Activated CD4-positive, alpha-beta memory T cell treated with anti-CD3 and anti-CD28 coated beads for 36 hours (primary cell): Measurements from ENCODE around the gene APOL6. TPM values are rescaled to one million over a fixed set of nuclear protein-coding genes. Genes with fewer than 3 reads are reported as not detected.
A peak's percentile ranks its signal among the peaks of the same experiment; 100 is the strongest.
"Not testable (repeated sequence)": the region's sequence is repeated elsewhere in the genome, so short reads cannot be mapped to it uniquely, and the experiment has no call there.

ENCODE experiments used
- CTCF ChIA-PET: fragments of 350-600 bp; sonication (Branson Sonifier 250); formaldehyde crosslinking; loops from one replicate; lab custom pipeline; 2021; ENCODE audit warnings: antibody characterized with exemption, inconsistent platforms; lab: Charles Lee
- POLR2A ChIA-PET: fragments of 350-600 bp; sonication (Branson Sonifier 250); formaldehyde crosslinking; loops from one replicate; lab custom pipeline; 2021; ENCODE audit warnings: antibody characterized with exemption; lab: Charles Lee
- DNase-seq: peaks from one replicate; pipeline ENCODE4 v3.0.0-alpha.2; 2020
- H3K27ac Mint-ChIP-seq: one replicate; pipeline ENCODE4 v1.8.0; 2021; ENCODE audit warnings: mixed read lengths
- H3K27me3 Mint-ChIP-seq: one replicate; pipeline ENCODE4 v1.8.0; 2021; ENCODE audit warnings: mixed read lengths
- H3K36me3 Mint-ChIP-seq: one replicate; pipeline ENCODE4 v1.8.0; 2021; ENCODE audit warnings: mixed read lengths
- H3K4me1 Mint-ChIP-seq: one replicate; pipeline ENCODE4 v1.8.0; 2021; ENCODE audit warnings: low read depth, mixed read lengths
- H3K4me3 Mint-ChIP-seq: one replicate; pipeline ENCODE4 v1.8.0; 2021; ENCODE audit warnings: mild to moderate bottlenecking, mixed read lengths
- H3K9me3 Mint-ChIP-seq: one replicate; pipeline ENCODE4 v1.8.0; 2021; ENCODE audit warnings: mixed read lengths
- intact Hi-C: fragments of 100-400 bp; cut with micrococcal nuclease; formaldehyde crosslinking; loops from one replicate; pipeline ENCODE4 v1.15.1; 2023
- total RNA-seq, 2 experiments: library from RNA; stranded (reverse); gene quantifications; one replicate each; pipeline ENCODE4 v1.2.3, GENCODE V29; 2021

Gene APOL6
- total RNA-seq, 2 experiments from 2014 or later, result 26.7 to 27.7 TPM

DNA sequence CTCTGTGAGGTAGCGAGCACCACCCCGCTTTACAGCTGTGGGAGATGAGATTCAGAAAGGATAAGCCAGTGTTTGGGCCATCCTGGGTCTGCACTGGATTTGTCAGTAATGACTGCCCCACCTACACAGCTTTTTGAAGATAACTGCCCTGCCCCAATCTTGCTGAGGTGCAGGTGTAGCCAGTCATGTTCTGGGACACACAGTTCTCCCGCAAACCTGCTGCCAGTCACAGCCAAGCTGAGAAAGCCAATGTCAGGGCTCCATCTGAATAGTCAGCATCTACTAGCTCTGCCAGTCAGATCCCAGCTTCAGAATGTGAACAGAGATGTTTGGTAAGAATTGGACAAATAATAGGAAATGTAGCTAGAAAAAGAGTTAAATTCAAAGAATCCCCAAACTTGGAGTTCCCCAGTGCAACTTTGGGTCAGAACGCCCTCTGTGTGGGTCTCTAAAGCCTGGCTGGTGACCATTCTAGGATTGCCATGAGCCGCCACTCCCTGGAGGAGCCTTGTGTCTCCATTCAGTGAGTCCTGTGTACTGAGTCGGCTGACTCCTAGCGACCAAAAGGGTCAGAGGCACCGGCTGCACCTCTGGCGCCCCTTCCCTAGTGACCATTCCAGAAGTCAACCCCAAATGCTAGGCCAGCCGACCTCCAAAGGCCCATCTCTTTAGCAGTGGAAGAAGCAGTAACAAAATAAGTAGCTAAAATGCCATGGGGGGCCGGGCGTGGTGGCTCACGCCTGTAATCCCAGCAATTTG lies 28.7 kb upstream of the APOL6 start:
- intact Hi-C loops, result loop anchor here (5.0 kb wide), 1 partner anchor 448 kb away; no protein-coding TSS in a partner anchor
- H3K36me3 Mint-ChIP-seq, result no peaks in the 10 kb centered on the region
- no peak for DNase-seq
- H3K4me1 Mint-ChIP-seq, result peaks cover 15% of the 10 kb centered on the region
- ChIA-PET POLR2A (no interaction called here), CTCF (interaction anchor here (0.7 to 1.3 kb wide), 3 partner anchors 11 to 253 kb away, joined by 3 to 6 read pairs (median 4); no protein-coding TSS in a partner anchor)
- peaks cover 1% of the 10 kb centered on the region for H3K27me3 Mint-ChIP-seq
- H3K27ac Mint-ChIP-seq, result no peak overlapping the region
- no peak overlapping the region for H3K4me3 Mint-ChIP-seq
- no peaks in the 10 kb centered on the region for H3K9me3 Mint-ChIP-seq

DNA sequence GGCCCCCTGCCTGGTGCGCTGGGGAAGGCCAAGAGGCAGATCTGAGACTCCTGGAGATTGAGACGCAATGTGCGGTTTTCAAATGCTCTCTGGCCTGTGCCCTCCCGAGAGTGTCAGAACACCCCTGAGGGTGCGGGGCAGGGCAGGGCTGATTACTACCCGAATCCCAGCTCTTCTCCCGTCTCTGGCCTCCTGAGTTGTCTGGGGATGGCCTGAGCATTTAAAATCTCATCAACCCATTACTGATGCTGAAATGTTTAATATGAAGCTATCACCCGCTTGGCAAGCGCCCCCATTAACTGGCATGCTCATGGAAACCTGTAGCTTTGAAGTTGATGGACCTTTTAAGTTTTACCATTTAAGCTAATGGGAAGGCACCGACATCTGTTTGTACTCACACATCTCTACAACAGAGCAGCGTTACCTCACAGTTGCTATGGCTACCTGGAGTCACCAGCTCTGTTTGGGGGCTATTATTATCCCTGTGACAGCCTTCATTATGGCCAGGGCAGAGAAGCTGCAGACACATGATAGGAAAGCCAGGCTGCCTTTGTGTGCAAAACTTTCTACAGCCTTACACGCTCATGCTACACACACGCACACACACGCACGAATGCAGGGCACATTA lies 27.5 kb upstream of the APOL6 start:
- Mint-ChIP-seq H3K27me3 (peaks cover 3% of the 10 kb centered on the region), H3K9me3 (no peaks in the 10 kb centered on the region), H3K4me1 (peaks cover 12% of the 10 kb centered on the region), H3K4me3 (no peak overlapping the region), H3K27ac (no peak overlapping the region), H3K36me3 (no peaks in the 10 kb centered on the region)
- intact Hi-C loops, result loop anchor here (5.0 kb wide), 1 partner anchor 447 kb away; no protein-coding TSS in a partner anchor
- DNase-seq, result no peak
- CTCF ChIA-PET, result interaction anchor here (0.9 to 1.9 kb wide), 8 partner anchors 10 to 445 kb away, joined by 3 to 10 read pairs (median 4); partner anchors contain the start of gene RASD2
- POLR2A ChIA-PET, result no interaction called here

DNA sequence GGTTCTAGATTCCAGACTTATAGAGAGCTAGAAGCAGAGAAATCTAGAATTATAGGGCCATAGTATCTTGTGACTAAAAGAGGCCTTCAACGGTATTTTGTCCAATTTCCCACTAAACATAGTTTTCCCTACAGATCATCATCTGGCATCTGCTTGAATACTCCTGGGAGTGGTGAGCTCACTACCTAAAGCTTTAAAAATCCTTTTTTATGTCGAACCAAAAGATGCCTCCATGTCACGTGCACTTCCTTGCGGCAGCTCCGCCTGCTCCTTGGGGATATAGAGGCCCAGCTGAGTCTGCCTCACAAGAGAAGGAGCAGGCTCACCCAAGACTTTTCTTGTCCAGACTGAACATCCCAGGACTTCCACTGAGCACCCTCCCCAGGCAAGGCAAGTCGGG lies 26.8 kb upstream of the APOL6 start:
- H3K4me1 Mint-ChIP-seq, result peaks cover 6% of the 10 kb centered on the region
- no peak overlapping the region for H3K4me3 Mint-ChIP-seq
- CTCF ChIA-PET, result interaction anchor here (0.9 to 1.9 kb wide), 7 partner anchors 10 to 444 kb away, joined by 3 to 10 read pairs (median 4); partner anchors contain the start of genes APOL6 and RASD2
- H3K27me3 Mint-ChIP-seq, result peaks cover 3% of the 10 kb centered on the region
- DNase-seq, result no peak
- no peak overlapping the region for H3K27ac Mint-ChIP-seq
- intact Hi-C loops, result loop anchor here (5.0 kb wide), 1 partner anchor 446 kb away; no protein-coding TSS in a partner anchor
- H3K9me3 Mint-ChIP-seq, result no peaks in the 10 kb centered on the region
- POLR2A ChIA-PET, result no interaction called here
- no peaks in the 10 kb centered on the region for H3K36me3 Mint-ChIP-seq

DNA sequence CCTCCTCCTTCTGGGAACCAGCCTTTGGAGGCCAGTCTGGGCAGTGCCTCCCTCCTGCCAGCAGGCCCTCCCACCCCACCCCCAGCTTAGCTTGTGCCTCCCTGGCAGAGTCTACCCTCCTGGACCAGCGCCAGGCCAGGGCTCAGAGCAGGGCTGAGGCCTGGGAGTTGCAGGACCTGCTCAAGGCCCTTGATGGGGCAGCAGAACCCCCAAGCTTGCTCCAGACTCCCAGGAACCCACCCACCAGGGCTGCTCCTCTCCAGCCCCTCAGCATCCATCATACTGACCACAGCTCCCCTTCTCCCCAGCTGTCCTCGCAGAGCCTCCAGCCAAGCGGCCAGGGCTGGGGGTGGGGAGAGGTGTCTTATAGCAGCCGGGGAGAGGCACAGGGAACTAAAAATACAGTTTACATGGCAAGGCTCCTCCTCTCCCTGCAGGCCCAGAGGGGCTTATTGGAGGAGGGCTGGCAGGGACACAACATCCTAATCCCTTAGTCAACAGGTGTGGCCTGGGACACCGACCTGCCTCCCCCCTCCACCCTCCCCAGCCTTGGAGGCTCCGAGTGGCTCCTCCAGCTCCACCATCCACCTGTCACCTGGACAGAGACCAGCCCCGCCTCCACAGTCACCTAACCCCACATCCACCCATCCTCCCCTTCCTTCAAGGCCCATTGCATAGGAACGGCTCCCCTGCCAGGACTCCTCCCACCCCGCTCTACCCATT lies 25.9 kb upstream of the APOL6 start:
- H3K4me1 Mint-ChIP-seq, result peaks cover 3% of the 10 kb centered on the region
- ChIA-PET POLR2A (no interaction called here), CTCF (interaction anchor here (0.8 to 1.9 kb wide), 4 partner anchors 8 to 272 kb away, joined by 3 to 10 read pairs (median 5); partner anchors contain the start of gene APOL6)
- H3K9me3 Mint-ChIP-seq, result no peaks in the 10 kb centered on the region
- H3K27ac Mint-ChIP-seq, result no peak overlapping the region
- DNase-seq, result no peak
- no peaks in the 10 kb centered on the region for H3K36me3 Mint-ChIP-seq
- intact Hi-C loops, result loop anchor here (5.0 kb wide), 1 partner anchor 445 kb away; no protein-coding TSS in a partner anchor
- H3K4me3 Mint-ChIP-seq, result no peak overlapping the region
- peaks cover 3% of the 10 kb centered on the region for H3K27me3 Mint-ChIP-seq

DNA sequence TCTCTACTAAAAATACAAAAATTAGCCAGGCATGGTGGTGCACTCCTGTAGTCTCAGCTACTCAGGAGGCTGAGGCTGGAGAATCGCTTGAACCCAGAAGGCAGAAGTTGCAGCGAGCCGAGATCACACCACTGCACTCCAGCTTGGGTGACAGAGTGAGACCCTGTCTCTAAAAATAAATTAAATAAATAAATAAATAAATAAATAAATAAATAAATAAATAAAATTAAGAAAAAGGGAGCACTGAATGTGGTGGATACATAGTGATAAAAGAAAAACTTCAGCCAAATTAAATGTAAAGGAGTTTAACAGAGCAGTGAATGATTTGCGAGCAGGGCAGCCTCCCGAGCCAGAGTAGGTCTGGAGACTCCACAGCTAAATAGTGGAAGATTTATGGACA lies 24.4 kb upstream of the APOL6 start:
- H3K27me3 Mint-ChIP-seq, H3K9me3 Mint-ChIP-seq, H3K27ac Mint-ChIP-seq, DNase-seq, H3K4me3 Mint-ChIP-seq, POLR2A ChIA-PET, H3K4me1 Mint-ChIP-seq, H3K36me3 Mint-ChIP-seq: not testable (repeated sequence)
- CTCF ChIA-PET, result interaction anchor here (0.8 to 1.3 kb wide), 2 partner anchors 193 to 273 kb away, joined by 4 read pairs; no protein-coding TSS in a partner anchor
- intact Hi-C loops, result loop anchor here (1.0 to 5.0 kb wide), 2 partner anchors 274 to 443 kb away; no protein-coding TSS in a partner anchor

DNA sequence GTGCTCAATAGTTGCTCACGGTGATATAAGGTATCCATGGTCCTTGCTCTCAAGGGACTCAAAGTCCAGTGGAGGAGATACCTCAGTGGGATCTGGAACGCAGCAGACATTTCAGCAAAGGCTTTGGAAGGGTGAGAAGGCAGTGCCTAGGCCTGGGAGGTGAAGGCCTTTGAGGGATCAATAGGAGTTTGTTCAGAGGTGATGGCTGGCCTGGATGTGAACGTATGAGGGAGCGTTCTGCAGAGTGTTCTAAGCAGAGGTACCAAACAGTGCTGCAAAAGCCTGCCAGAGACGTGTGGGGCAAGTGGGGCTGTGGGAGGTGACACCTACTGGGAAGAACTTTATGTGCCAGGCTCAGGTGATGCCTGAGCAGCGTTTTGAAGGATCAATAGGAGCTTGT lies 23.7 kb upstream of the APOL6 start:
- Mint-ChIP-seq H3K9me3 (peaks cover 2% of the 10 kb centered on the region), H3K4me1 (peaks cover 10% of the 10 kb centered on the region), H3K27me3 (peaks cover 3% of the 10 kb centered on the region), H3K4me3 (no peak overlapping the region), H3K36me3 (no peaks in the 10 kb centered on the region), H3K27ac (no peak overlapping the region)
- POLR2A ChIA-PET, result no interaction called here
- DNase-seq, result no peak
- intact Hi-C loops, result loop anchor here (5.0 kb wide), 1 partner anchor 443 kb away; no protein-coding TSS in a partner anchor
- CTCF ChIA-PET, result interaction anchor here (0.6 to 1.3 kb wide), 2 partner anchors 274 to 425 kb away, joined by 4 read pairs; no protein-coding TSS in a partner anchor

DNA sequence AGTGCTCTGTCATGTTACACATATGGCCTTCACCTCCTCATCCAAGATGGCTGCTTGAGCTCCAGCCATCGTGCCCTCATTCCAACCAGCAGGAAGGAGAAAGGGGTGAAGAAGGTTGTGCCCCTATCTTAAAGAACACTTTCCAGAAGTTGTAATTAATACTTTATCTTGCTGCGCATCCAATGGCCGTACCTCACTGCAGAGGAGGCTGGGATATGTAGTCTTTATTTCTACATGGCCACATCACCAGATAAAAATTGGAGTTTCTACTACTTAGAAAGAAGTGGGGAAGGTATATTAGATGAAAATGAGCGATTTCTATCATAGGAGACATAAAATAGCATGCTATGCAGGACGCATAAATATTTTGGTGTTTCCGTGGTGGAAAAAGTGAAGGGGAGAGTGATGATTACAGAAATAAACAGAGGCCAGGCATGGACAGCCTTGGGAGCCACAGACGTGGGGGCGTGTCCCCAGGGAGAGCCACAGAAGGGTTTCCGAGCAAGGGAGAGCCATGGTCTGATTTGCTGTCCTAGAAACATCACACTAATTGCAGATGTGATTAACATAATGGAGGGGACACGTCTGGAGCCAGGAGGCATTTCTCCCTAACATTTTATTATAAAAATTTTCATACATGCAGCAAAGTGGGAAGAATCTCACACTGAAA lies 22.3 kb upstream of the APOL6 start:
- Mint-ChIP-seq H3K4me3 (no peak overlapping the region), H3K4me1 (peaks cover 19% of the 10 kb centered on the region), H3K9me3 (peaks cover 2% of the 10 kb centered on the region), H3K36me3 (no peaks in the 10 kb centered on the region), H3K27me3 (peaks cover 3% of the 10 kb centered on the region), H3K27ac (no peak overlapping the region)
- ChIA-PET POLR2A (no interaction called here), CTCF (interaction anchor here (0.6 to 2.5 kb wide), 3 partner anchors 130 to 296 kb away, joined by 3 to 17 read pairs (median 4); no protein-coding TSS in a partner anchor)
- no peak for DNase-seq
- intact Hi-C loops, result loop anchor here (5.0 kb wide), 2 partner anchors 61 to 216 kb away; no protein-coding TSS in a partner anchor

DNA sequence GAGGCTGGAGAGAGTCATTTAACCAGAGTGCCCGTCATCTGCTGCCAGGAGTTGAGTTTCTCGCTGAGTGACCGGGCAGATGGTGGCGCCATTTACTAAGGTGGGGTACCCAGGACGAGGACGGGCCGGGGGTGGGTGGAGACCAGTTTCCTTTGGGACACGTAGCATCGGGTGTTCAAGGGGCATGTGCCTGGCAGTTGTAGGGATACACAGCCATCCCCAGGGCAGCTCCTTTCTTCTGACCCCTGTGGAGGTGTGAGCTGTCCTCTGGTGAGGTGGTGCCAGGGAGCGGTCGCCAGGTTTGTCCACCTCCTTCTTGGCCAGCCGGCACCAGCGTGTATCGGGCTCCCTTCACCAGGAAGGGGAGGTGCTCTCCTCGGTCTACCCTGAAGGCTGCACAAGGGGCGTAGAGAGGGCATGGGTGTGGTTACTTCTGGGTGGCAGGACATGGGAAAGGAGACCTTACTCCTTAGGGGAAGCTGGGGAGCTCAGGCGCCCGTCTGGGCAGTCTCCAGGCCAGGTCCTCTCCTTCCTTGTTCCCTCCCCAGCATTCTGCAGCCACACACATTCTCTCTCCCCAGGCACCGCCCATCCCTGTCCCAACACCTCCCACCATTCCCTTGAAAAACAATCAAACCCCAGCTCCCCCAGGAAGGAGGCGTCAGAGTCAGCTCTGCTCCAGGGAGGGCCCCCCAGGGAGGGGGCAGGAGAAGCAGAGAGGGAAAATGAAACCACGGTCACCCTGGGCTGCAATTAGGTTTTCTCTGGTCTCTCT lies 20.8 kb upstream of the APOL6 start:
- Mint-ChIP-seq H3K27ac (peak overlapping the region; percentile 30), H3K4me3 (peak overlapping the region; percentile 56)
- DNase-seq, result peak; percentile 82

DNA sequence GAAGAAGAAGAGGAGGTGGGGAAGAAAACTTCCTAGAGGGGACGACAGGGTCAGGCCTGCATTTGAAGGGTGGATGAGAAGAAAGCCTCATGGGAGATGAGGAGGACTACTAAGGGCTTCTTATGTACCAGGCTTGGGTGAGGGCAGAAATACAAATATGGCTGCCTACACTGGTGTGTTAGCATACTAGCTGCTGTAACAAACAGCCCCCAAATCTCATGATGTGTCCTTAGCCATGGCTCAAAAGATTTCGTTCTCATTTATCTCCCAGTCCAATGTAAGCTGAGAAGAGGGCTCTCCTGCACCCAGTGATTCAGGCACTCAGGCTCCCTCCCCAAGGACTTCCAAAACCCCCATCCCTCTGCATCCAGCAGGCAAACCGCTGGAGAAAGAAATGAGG lies 19.5 kb upstream of the APOL6 start:
- H3K4me1 Mint-ChIP-seq, result peaks cover 23% of the 10 kb centered on the region
- no peaks in the 10 kb centered on the region for H3K36me3 Mint-ChIP-seq
- no peak overlapping the region for H3K27ac Mint-ChIP-seq
- no peak for DNase-seq
- intact Hi-C loops, result loop anchor here (5.0 kb wide), 2 partner anchors 59 to 214 kb away; no protein-coding TSS in a partner anchor
- peaks cover 2% of the 10 kb centered on the region for H3K9me3 Mint-ChIP-seq
- peaks cover 3% of the 10 kb centered on the region for H3K27me3 Mint-ChIP-seq
- CTCF ChIA-PET, result no interaction called here
- POLR2A ChIA-PET, result no interaction called here
- H3K4me3 Mint-ChIP-seq, result no peak overlapping the region

More for the DNA sequence above, 20.8 kb upstream of the APOL6 start:
- peaks cover 2% of the 10 kb centered on the region for H3K9me3 Mint-ChIP-seq
- peaks cover 19% of the 10 kb centered on the region for H3K4me1 Mint-ChIP-seq
- ChIA-PET POLR2A (interaction anchor here (0.8 kb wide), 1 partner anchor 20 kb away, joined by 3 read pairs; no protein-coding TSS in a partner anchor), CTCF (interaction anchor here (0.5 to 2.5 kb wide), 20 partner anchors 10 to 529 kb away, joined by 3 to 20 read pairs (median 4); partner anchors contain the start of gene APOL6)
- intact Hi-C loops, result loop anchor here (1.0 to 5.0 kb wide), 4 partner anchors 60 to 497 kb away; no protein-coding TSS in a partner anchor
- H3K27me3 Mint-ChIP-seq, result peaks cover 3% of the 10 kb centered on the region
- H3K36me3 Mint-ChIP-seq, result no peaks in the 10 kb centered on the region
